GM12891 (cell line): Measurements from ENCODE around the gene FMN1. TPM values are rescaled to one million over a fixed set of nuclear protein-coding genes. Genes with fewer than 3 reads are reported as not detected.

Experiments used
- DNase-seq: peaks from one replicate; pipeline ENCODE4 v3.0.0; 2011; ENCODE audit warnings: low spot score; ENCODE audit not compliant: insufficient read length
- FAIRE-seq: peaks from 2 replicates; lab custom pipeline; 2011; peaks lifted over from hg19 to GRCh38; lab: Jason Lieb, UNC
- PAX5 ChIP-seq: IDR thresholded peaks from 2 replicates; pipeline ENCODE4 v1.6.1; 2011; ENCODE audit warnings: low read length, moderate library complexity, mild to moderate bottlenecking; ENCODE audit not compliant: insufficient read depth, severe bottlenecking
- POLR2A ChIP-seq: IDR thresholded peaks from 2 replicates; pipeline ENCODE4 v1.6.1; 2011; ENCODE audit warnings: low read depth, low read length, control low read depth
- POLR2AphosphoS5 ChIP-seq: IDR thresholded peaks from 2 replicates; pipeline ENCODE4 v1.6.1; 2011; ENCODE audit warnings: low read depth, low read length, control low read depth
- POU2F2 ChIP-seq: IDR thresholded peaks from 2 replicates; pipeline ENCODE4 v1.6.1; 2011; ENCODE audit warnings: low read depth, mild to moderate bottlenecking, control low read depth, low read length, moderate library complexity
- SPI1 ChIP-seq: IDR thresholded peaks from 2 replicates; pipeline ENCODE4 v1.6.1; 2011; ENCODE audit warnings: low read depth, low read length, control low read depth
- TAF1 ChIP-seq: IDR thresholded peaks from 2 replicates; pipeline ENCODE4 v1.6.1; 2011; ENCODE audit warnings: low read depth, low read length, control low read depth
- polyA plus RNA-seq: library from polyadenylated mRNA; unstranded; fragments of >200 nt; gene quantifications from one replicate; pipeline ENCODE4 v1.2.1, GENCODE V29; 2012; ENCODE audit warnings: low read depth, missing spikeins, inconsistent platforms; ENCODE audit not compliant: missing spikeins

FMN1 gene, protein sequence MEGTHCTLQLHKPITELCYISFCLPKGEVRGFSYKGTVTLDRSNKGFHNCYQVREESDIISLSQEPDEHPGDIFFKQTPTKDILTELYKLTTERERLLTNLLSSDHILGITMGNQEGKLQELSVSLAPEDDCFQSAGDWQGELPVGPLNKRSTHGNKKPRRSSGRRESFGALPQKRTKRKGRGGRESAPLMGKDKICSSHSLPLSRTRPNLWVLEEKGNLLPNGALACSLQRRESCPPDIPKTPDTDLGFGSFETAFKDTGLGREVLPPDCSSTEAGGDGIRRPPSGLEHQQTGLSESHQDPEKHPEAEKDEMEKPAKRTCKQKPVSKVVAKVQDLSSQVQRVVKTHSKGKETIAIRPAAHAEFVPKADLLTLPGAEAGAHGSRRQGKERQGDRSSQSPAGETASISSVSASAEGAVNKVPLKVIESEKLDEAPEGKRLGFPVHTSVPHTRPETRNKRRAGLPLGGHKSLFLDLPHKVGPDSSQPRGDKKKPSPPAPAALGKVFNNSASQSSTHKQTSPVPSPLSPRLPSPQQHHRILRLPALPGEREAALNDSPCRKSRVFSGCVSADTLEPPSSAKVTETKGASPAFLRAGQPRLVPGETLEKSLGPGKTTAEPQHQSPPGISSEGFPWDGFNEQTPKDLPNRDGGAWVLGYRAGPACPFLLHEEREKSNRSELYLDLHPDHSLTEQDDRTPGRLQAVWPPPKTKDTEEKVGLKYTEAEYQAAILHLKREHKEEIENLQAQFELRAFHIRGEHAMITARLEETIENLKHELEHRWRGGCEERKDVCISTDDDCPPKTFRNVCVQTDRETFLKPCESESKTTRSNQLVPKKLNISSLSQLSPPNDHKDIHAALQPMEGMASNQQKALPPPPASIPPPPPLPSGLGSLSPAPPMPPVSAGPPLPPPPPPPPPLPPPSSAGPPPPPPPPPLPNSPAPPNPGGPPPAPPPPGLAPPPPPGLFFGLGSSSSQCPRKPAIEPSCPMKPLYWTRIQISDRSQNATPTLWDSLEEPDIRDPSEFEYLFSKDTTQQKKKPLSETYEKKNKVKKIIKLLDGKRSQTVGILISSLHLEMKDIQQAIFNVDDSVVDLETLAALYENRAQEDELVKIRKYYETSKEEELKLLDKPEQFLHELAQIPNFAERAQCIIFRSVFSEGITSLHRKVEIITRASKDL (N-terminal part only)
- 0.01 TPM for polyA plus RNA-seq

GRCh38 chr15:33194704-33195670 lies at the start of gene FMN1:
Gene FMN1 (minus strand): TSS chr15:33194714. CDS start chr15:33154914, 39,800 bp downstream.
- TF ChIP-seq POU2F2 (no peak), POLR2A (no peak), PAX5 (no peak), TAF1 (no peak), SPI1 (no peak), POLR2AphosphoS5 (no peak)
- peak; percentile 55 for DNase-seq
- FAIRE-seq = peak; percentile 80

DNA sequence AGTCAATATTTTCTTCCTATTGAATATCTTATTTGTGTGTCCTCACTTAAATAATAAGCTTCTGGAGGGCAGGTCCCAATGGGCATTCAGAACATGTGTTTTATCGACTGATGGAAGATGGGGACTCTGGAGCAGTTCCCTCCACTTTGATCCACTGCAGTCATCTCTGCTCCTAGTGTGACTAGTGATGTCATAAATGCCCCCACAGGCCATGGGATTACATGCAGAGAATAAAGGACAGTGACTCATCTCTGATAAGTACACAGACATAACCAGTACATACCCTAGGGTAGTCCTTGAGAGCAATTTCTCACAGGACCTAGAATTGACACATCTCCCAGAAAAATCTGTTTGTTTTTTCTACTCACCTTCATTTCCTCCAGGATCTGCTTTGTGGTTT lies 49.4 kb upstream of the FMN1 start:
- no peak for DNase-seq
- TF ChIP-seq POLR2A (no peak), POLR2AphosphoS5 (no peak), SPI1 (no peak), TAF1 (no peak), POU2F2 (no peak), PAX5 (no peak)
- no peak for FAIRE-seq

DNA sequence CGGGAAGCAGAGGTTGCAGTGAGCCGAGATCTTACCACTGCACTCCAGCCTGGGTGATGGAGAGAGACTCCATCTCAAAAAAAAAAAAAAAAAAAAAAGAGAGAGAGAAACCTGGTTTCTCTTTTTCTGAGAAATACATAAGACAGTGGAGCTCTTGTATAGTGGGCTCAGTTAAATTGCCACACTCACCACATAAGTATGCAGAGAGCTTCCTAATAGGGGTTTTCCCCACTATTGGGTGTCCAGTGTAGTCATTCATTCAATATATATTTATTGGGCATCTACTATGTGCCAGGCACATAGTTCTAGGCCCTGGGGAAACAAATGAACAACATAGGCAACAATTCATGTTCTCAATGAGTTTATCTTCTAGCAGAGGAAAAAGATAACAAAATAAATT lies 48.9 kb upstream of the FMN1 start:
- FAIRE-seq (no peak), DNase-seq (no peak)
- no peak for TF ChIP-seq POLR2A
- TF ChIP-seq TAF1 = no peak
- no peak for TF ChIP-seq PAX5
- TF ChIP-seq SPI1 = no peak
- TF ChIP-seq POLR2AphosphoS5 = no peak
- TF ChIP-seq POU2F2 = no peak

- DNase-seq = no peak
- peak; percentile 72 for FAIRE-seq
- TF ChIP-seq SPI1 (peak; percentile 38; the same call in 1 of the 2 replicates), POU2F2 (no peak)
These were observed 48.2 kb upstream of the FMN1 start for GRCh38 chr15:33242669-33243191.

GRCh38 chr15:33242165-33242564 lies 47.7 kb upstream of the FMN1 start:
- no peak for DNase-seq
- no peak for FAIRE-seq
- no peak for TF ChIP-seq POLR2AphosphoS5
- TF ChIP-seq SPI1 = no peak
- no peak for TF ChIP-seq PAX5
- TF ChIP-seq POLR2A = no peak
- TF ChIP-seq TAF1 = no peak

DNA sequence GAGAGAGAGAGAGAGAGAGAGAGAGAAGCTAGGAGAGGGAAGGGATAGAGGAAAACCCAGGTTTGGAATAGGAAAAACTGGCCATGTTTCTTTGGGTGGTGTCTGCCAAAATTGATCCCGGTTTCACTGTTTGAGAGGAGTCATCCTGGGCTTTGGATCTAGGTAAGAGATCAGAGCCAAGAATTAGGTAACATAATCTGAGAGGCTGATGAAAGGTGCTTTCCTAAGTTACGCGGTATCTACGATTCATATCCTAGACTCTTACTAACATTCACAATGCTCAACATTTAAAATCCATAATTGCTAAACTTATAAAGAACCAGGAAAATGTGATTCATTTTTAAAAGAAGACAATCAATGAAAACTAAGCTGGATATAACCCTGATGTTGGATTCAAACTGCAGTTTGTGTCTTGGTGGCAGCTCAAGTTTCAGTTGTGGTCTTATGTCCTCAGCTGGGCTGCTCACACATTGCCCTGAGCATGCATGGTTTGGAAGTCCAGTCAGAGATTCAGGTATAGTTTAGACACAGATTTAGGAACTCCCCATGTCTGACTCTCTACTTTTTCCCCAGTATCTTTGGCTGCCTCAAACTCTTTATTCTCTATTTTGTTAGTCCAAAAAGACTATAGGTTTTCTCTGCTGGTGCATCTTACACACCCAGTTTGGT lies 42.5 kb upstream of the FMN1 start:
- TF ChIP-seq POLR2AphosphoS5 = no peak
- no peak for TF ChIP-seq TAF1
- no peak for TF ChIP-seq POU2F2
- TF ChIP-seq POLR2A = no peak
- no peak for TF ChIP-seq SPI1
- no peak for TF ChIP-seq PAX5

GRCh38 chr15:33234020-33234461 lies 39.5 kb upstream of the FMN1 start:
- FAIRE-seq (no peak), DNase-seq (no peak)
- TF ChIP-seq POLR2AphosphoS5 = no peak
- no peak for TF ChIP-seq PAX5

More for the DNA sequence above, 42.5 kb upstream of the FMN1 start:
- no peak for FAIRE-seq
- no peak for DNase-seq

DNA sequence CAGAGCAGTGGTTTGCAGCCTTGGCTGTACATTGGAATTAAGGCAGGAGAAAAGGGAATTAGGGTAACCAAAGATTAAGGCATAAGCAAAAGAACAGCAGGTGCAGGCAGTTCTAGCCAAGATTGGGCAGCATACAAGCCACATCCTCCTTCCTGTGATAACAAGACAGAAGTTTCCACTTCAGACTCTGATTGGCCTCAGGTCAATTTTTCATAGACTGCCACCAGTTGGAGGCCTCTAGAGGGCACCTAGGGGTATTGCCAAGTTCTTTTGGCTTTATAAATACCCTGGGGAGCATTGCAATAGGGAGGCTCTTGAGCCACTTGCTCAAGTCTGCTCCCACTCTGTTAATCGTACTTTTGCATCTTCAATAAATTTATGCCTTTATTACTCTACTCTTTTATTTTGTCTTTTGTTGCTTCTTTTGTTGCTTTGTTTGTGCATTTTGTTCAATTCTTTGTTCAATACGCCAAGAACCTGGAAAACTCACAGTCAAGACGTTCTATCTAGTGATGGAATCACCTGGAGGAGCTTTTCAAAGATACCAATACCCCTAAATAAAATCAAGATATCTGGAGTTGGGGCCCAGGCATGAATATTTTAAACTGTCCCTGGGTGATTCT lies 32.2 kb upstream of the FMN1 start:
- FAIRE-seq = no peak
- TF ChIP-seq PAX5 (no peak), POU2F2 (no peak), SPI1 (no peak)
- DNase-seq = no peak

- no peak for TF ChIP-seq SPI1
- TF ChIP-seq POLR2A = no peak
- no peak for TF ChIP-seq POU2F2
- no peak for TF ChIP-seq POLR2AphosphoS5
- TF ChIP-seq PAX5 = no peak
- no peak for TF ChIP-seq TAF1
- DNase-seq (no peak), FAIRE-seq (no peak)
These were observed 23.6 kb upstream of the FMN1 start for GRCh38 chr15:33218071-33218491.
